ACC112 (cell line): Measurements from ENCODE around the gene CACNA2D1.

Experiments used
- H2AFZ ChIP-seq: fragments of 200-600 bp; sonication (generic); one replicate; pipeline ENCODE4 v1.6.0; 2017; ENCODE audit warnings: antibody characterized with exemption, low read length; ENCODE audit not compliant: unreplicated experiment
- H3K27ac ChIP-seq: fragments of 200-600 bp; sonication (generic); 2 replicates; pipeline ENCODE4 v1.5.1; 2014; ENCODE audit warnings: low read depth, mild to moderate bottlenecking, antibody characterized with exemption, low read length, moderate library complexity
- H3K27me3 ChIP-seq: fragments of 200-600 bp; sonication (generic); 2 replicates; pipeline ENCODE4 v1.6.1; 2014; ENCODE audit warnings: mild to moderate bottlenecking, antibody characterized with exemption, low read length, moderate library complexity, mixed read lengths; ENCODE audit not compliant: insufficient read depth
- H3K36me3 ChIP-seq: fragments of 200-600 bp; sonication (generic); 2 replicates; pipeline ENCODE4 v1.6.1; 2016; ENCODE audit warnings: mild to moderate bottlenecking, antibody characterized with exemption, low read length, moderate library complexity, mixed read lengths; ENCODE audit not compliant: insufficient read depth
- H3K4me1 ChIP-seq: fragments of 200-600 bp; sonication (generic); one replicate; pipeline ENCODE4 v1.6.1; 2016; ENCODE audit warnings: low read length, mixed read lengths; ENCODE audit not compliant: insufficient read depth, unreplicated experiment, control insufficient read depth
- H3K4me3 ChIP-seq: fragments of 200-600 bp; sonication (generic); 2 replicates; pipeline ENCODE4 v1.5.1; 2014; ENCODE audit warnings: mild to moderate bottlenecking, low read depth, low read length
- H3K79me2 ChIP-seq: fragments of 200-600 bp; sonication (generic); one replicate; pipeline ENCODE4 v1.6.0; 2016; ENCODE audit warnings: low read length; ENCODE audit not compliant: control insufficient read depth, unreplicated experiment, insufficient read depth

Gene CACNA2D1

GRCh38 chr7:82210416-82211184 is 233.0 kb downstream of the CACNA2D1 start:
- no peak overlapping the region for H3K27ac ChIP-seq
- H3K79me2 ChIP-seq = no peaks in the 10 kb centered on the region
- no peaks in the 10 kb centered on the region for H3K4me1 ChIP-seq
- no peak overlapping the region for H3K4me3 ChIP-seq
- H2AFZ ChIP-seq = no peak overlapping the region
- no peaks in the 10 kb centered on the region for H3K27me3 ChIP-seq
- peaks cover 4% of the 10 kb centered on the region; the same call in 1 of the 2 replicates for H3K36me3 ChIP-seq

GRCh38 chr7:82209179-82209747 is 234.3 kb downstream of the CACNA2D1 start:
- H3K4me3 ChIP-seq = no peak overlapping the region
- H3K4me1 ChIP-seq = peaks cover 7% of the 10 kb centered on the region
- H2AFZ ChIP-seq = no peak overlapping the region
- no peaks in the 10 kb centered on the region for H3K79me2 ChIP-seq
- no peaks in the 10 kb centered on the region for H3K27me3 ChIP-seq
- H3K27ac ChIP-seq = no peak overlapping the region
- no peaks in the 10 kb centered on the region for H3K36me3 ChIP-seq

GRCh38 chr7:82204694-82205093 is 238.9 kb downstream of the CACNA2D1 start:
- Histone ChIP-seq H3K27me3 (no peaks in the 10 kb centered on the region), H3K36me3 (no peaks in the 10 kb centered on the region), H2AFZ (no peak overlapping the region), H3K79me2 (no peaks in the 10 kb centered on the region), H3K4me1 (peaks cover 8% of the 10 kb centered on the region), H3K27ac (peak overlapping the region; percentile 10; the same call in 1 of the 2 replicates), H3K4me3 (no peak overlapping the region)

GRCh38 chr7:82202965-82203364 is 240.6 kb downstream of the CACNA2D1 start:
- Histone ChIP-seq H3K27me3 (no peaks in the 10 kb centered on the region), H3K27ac (no peak overlapping the region)

GRCh38 chr7:82202107-82202506 is 241.5 kb downstream of the CACNA2D1 start:
- no peak overlapping the region for H3K4me3 ChIP-seq
- no peaks in the 10 kb centered on the region for H3K79me2 ChIP-seq
- H3K27ac ChIP-seq = no peak overlapping the region
- H3K27me3 ChIP-seq = no peaks in the 10 kb centered on the region
- H3K4me1 ChIP-seq = peaks cover 8% of the 10 kb centered on the region
- H3K36me3 ChIP-seq = no peaks in the 10 kb centered on the region
- H2AFZ ChIP-seq = no peak overlapping the region

More at GRCh38 chr7:82202965-82203364, 240.6 kb downstream of the CACNA2D1 start:
- peaks cover 8% of the 10 kb centered on the region for H3K4me1 ChIP-seq
- H3K4me3 ChIP-seq = no peak overlapping the region
- no peak overlapping the region for H2AFZ ChIP-seq
- H3K79me2 ChIP-seq = no peaks in the 10 kb centered on the region
- H3K36me3 ChIP-seq = no peaks in the 10 kb centered on the region

GRCh38 chr7:82200601-82201000 is 243.0 kb downstream of the CACNA2D1 start:
- no peaks in the 10 kb centered on the region for H3K27me3 ChIP-seq
- H2AFZ ChIP-seq = no peak overlapping the region
- H3K4me1 ChIP-seq = peaks cover 8% of the 10 kb centered on the region
- H3K36me3 ChIP-seq = no peaks in the 10 kb centered on the region
- H3K4me3 ChIP-seq = no peak overlapping the region
- H3K79me2 ChIP-seq = no peaks in the 10 kb centered on the region
- H3K27ac ChIP-seq = no peak overlapping the region

GRCh38 chr7:82194016-82194643 is 249.4 kb downstream of the CACNA2D1 start:
- Histone ChIP-seq H3K36me3 (no peaks in the 10 kb centered on the region), H3K79me2 (no peaks in the 10 kb centered on the region), H3K4me1 (peaks cover 11% of the 10 kb centered on the region), H3K27ac (peak overlapping the region; percentile 12; the same call in 1 of the 2 replicates), H2AFZ (peak overlapping the region; percentile 33), H3K4me3 (peak overlapping the region; percentile 39; the same call in 1 of the 2 replicates), H3K27me3 (no peaks in the 10 kb centered on the region)

- Histone ChIP-seq H3K79me2 (no peaks in the 10 kb centered on the region), H2AFZ (no peak overlapping the region), H3K27ac (no peak overlapping the region), H3K36me3 (no peaks in the 10 kb centered on the region), H3K4me3 (no peak overlapping the region), H3K27me3 (no peaks in the 10 kb centered on the region), H3K4me1 (peaks cover 3% of the 10 kb centered on the region)
Observed at GRCh38 chr7:82188636-82189035, 254.9 kb downstream of the CACNA2D1 start.

- H3K79me2 ChIP-seq = no peaks in the 10 kb centered on the region
- no peak overlapping the region for H3K4me3 ChIP-seq
- H3K27ac ChIP-seq = no peak overlapping the region
- H2AFZ ChIP-seq = no peak overlapping the region
- H3K36me3 ChIP-seq = no peaks in the 10 kb centered on the region
- no peaks in the 10 kb centered on the region for H3K4me1 ChIP-seq
- no peaks in the 10 kb centered on the region for H3K27me3 ChIP-seq
Observed at GRCh38 chr7:82185443-82185842, 258.1 kb downstream of the CACNA2D1 start.

- Histone ChIP-seq H3K4me1 (no peaks in the 10 kb centered on the region), H3K79me2 (no peaks in the 10 kb centered on the region), H3K36me3 (no peaks in the 10 kb centered on the region), H3K27me3 (no peaks in the 10 kb centered on the region), H3K27ac (no peak overlapping the region), H3K4me3 (no peak overlapping the region), H2AFZ (no peak overlapping the region)
Observed at GRCh38 chr7:82183634-82184033, 259.9 kb downstream of the CACNA2D1 start.
